ENCODE results near the gene ZNF669. TPM values are rescaled to one million over a fixed set of nuclear protein-coding genes. Genes with fewer than 3 reads are reported as not detected.

The ZNF669 gene
- total RNA-seq, 1 experiment from 2014 or later: 7.2 TPM

- H3K9me3 ChIP-seq (ENCODE audit: control insufficient read depth in 1 of 2, insufficient read depth in 1 of 2, low read depth in 1 of 2, low read length in 2 of 2): peaks cover 9 to 10% of the 10 kb centered on the region in 2 experiments; a peak in 2 of 4 replicates
- H3K79me2 ChIP-seq (ENCODE audit: insufficient read depth, low read length): no peaks in the 10 kb centered on the region
- CTCF ChIA-PET: no interaction called here
- no peaks in the 10 kb centered on the region for H4K20me1 ChIP-seq (ENCODE audit: insufficient read depth)
- no peak overlapping the region for H3K4me3 ChIP-seq (replicated peaks in 1 of 2; ENCODE audit: low read depth in 1 of 2, low read length in 2 of 2)
- H2AFZ ChIP-seq (ENCODE audit: low read depth, low read length, poor library complexity, severe bottlenecking): no peak overlapping the region
- peaks cover 8 to 17% of the 10 kb centered on the region in 2 experiments for H3K36me3 ChIP-seq (ENCODE audit: control insufficient read depth in 1 of 2, insufficient read depth in 2 of 2, low read length in 2 of 2)
- no peaks in the 10 kb centered on the region for H3K4me1 ChIP-seq (ENCODE audit: control insufficient read depth in 1 of 2, insufficient read depth in 2 of 2, low read length in 2 of 2)
- no peak for TF ChIP-seq RAD21 (IDR thresholded peaks at IDR 0.05; ENCODE audit: low read depth)
- TF ChIP-seq SIN3A (IDR thresholded peaks at IDR 0.05; ENCODE audit: low read depth): no peak
- TF ChIP-seq ZNF274 (IDR thresholded peaks at IDR 0.05; ENCODE audit: low read depth, low read length): no peak
- TF ChIP-seq ELF1 (IDR thresholded peaks at IDR 0.05; ENCODE audit: borderline replicate concordance, low read depth): no peak
- no peak for TF ChIP-seq REST (IDR thresholded peaks at IDR 0.05; ENCODE audit: low read depth)
- TF ChIP-seq FOSL1 (IDR thresholded peaks at IDR 0.05; ENCODE audit: low read depth): no peak
- no peak for TF ChIP-seq CBX3 (IDR thresholded peaks at IDR 0.05; ENCODE audit: low read depth)
- TF ChIP-seq SP1 (IDR thresholded peaks at IDR 0.05; ENCODE audit: low read depth): no peak
- no peak for TF ChIP-seq TCF7L2 (IDR thresholded peaks at IDR 0.05; ENCODE audit: borderline replicate concordance, extremely low read depth, insufficient read depth, insufficient read length)
- no peak for TF ChIP-seq SRF (IDR thresholded peaks at IDR 0.05; ENCODE audit: low read depth)
- no peak for TF ChIP-seq EZH2 (IDR thresholded peaks at IDR 0.05)
- TF ChIP-seq CEBPB (IDR thresholded peaks at IDR 0.05; ENCODE audit: low read depth): no peak
- no peak for TF ChIP-seq MAX (IDR thresholded peaks at IDR 0.05)
- TF ChIP-seq CTCF (IDR thresholded peaks at IDR 0.05 in 2 of 3, conservative IDR thresholded peaks at IDR 0.05 in 1 of 3; ENCODE audit: borderline replicate concordance in 1 of 3, insufficient read depth in 1 of 3, low read depth in 2 of 3, low read length in 2 of 3): no peak
- no peak for TF ChIP-seq EZH2phosphoT487 (IDR thresholded peaks at IDR 0.05; ENCODE audit: borderline replicate concordance)
- TF ChIP-seq EGR1 (IDR thresholded peaks at IDR 0.05; ENCODE audit: low read depth): no peak
- no peak for TF ChIP-seq YY1 (IDR thresholded peaks at IDR 0.05; ENCODE audit: extremely low read depth, insufficient replicate concordance, low read depth, low read length)
- no peak for TF ChIP-seq ZBTB33 (IDR thresholded peaks at IDR 0.05; ENCODE audit: extremely low read depth, insufficient replicate concordance, low read length)
- RAD21 ChIA-PET (ENCODE audit: low non-redundant PET in 1 of 2, low total read pairs in 2 of 2, uncharacterized antibody in 2 of 2, unreplicated experiment in 2 of 2): no interaction called here
- no TSS peak for BruUV-seq (replicated peaks)
- no peak overlapping the region for H3K27ac ChIP-seq (ENCODE audit: low read depth, low read length)
- H3K9ac ChIP-seq (ENCODE audit: low read length): no peak overlapping the region
- ATAC-seq (no peak), DNase-seq (ENCODE audit: low read depth, low spot score) (no peak)
- H3K9me2 ChIP-seq (ENCODE audit: insufficient read depth): no peaks in the 10 kb centered on the region
- POLR2A ChIA-PET: no interaction called here
- no peaks in the 10 kb centered on the region for H3K27me3 ChIP-seq (ENCODE audit: insufficient read depth, low read length)
- intact Hi-C loops (cut with micrococcal nuclease): no loop called here
- no peak overlapping the region for H3K4me2 ChIP-seq (ENCODE audit: low read length)
These were observed 8.0 kb downstream of the ZNF669 start for GRCh38 chr1:247096112-247096511.

Data from HCT116 (cell line).